ENCODE results near the gene KIF5A.

KIF5A gene

GRCh38 chr12:57624441-57625220, 74.8 kb downstream of the KIF5A start:
- Histone ChIP-seq H3K4me3 (ENCODE audit: low read length) (no peak overlapping the region), H3K27me3 (ENCODE audit: insufficient read depth, low read length) (no peaks in the 10 kb centered on the region), H3K36me3 (ENCODE audit: insufficient read depth, low read length) (peaks cover 33% of the 10 kb centered on the region), H2AFZ (ENCODE audit: low read depth, low read length) (no peak overlapping the region), H3K9me3 (ENCODE audit: low read length) (no peaks in the 10 kb centered on the region), H3K4me1 (ENCODE audit: insufficient read depth, low read length) (no peaks in the 10 kb centered on the region)

- no peaks in the 10 kb centered on the region for H3K27me3 ChIP-seq (ENCODE audit: insufficient read depth, low read length)
- H3K4me3 ChIP-seq (ENCODE audit: low read length), result no peak overlapping the region
- no peaks in the 10 kb centered on the region for H3K9me3 ChIP-seq (ENCODE audit: low read length)
- H3K36me3 ChIP-seq (ENCODE audit: insufficient read depth, low read length), result peaks cover 39% of the 10 kb centered on the region
- no peak overlapping the region for H2AFZ ChIP-seq (ENCODE audit: low read depth, low read length)
- H3K4me1 ChIP-seq (ENCODE audit: insufficient read depth, low read length), result peaks cover 3% of the 10 kb centered on the region
Measured at GRCh38 chr12:57625261-57626032, 75.6 kb downstream of the KIF5A start.

GRCh38 chr12:57626111-57626920, 76.5 kb downstream of the KIF5A start:
- Histone ChIP-seq H3K4me1 (ENCODE audit: insufficient read depth, low read length) (peaks cover 11% of the 10 kb centered on the region), H2AFZ (ENCODE audit: low read depth, low read length) (no peak overlapping the region), H3K4me3 (ENCODE audit: low read length) (no peak overlapping the region), H3K9me3 (ENCODE audit: low read length) (no peaks in the 10 kb centered on the region), H3K27me3 (ENCODE audit: insufficient read depth, low read length) (no peaks in the 10 kb centered on the region), H3K36me3 (ENCODE audit: insufficient read depth, low read length) (peaks cover 39% of the 10 kb centered on the region)

- H3K4me3 ChIP-seq (ENCODE audit: low read length), result no peak overlapping the region
- peaks cover 16% of the 10 kb centered on the region for H3K4me1 ChIP-seq (ENCODE audit: insufficient read depth, low read length)
- H2AFZ ChIP-seq (ENCODE audit: low read depth, low read length), result no peak overlapping the region
- H3K36me3 ChIP-seq (ENCODE audit: insufficient read depth, low read length), result peaks cover 39% of the 10 kb centered on the region
- H3K27me3 ChIP-seq (ENCODE audit: insufficient read depth, low read length), result no peaks in the 10 kb centered on the region
- no peaks in the 10 kb centered on the region for H3K9me3 ChIP-seq (ENCODE audit: low read length)
Measured at GRCh38 chr12:57626921-57627445, 77.1 kb downstream of the KIF5A start.

GRCh38 chr12:57627501-57628279, 77.8 kb downstream of the KIF5A start:
- peaks cover 16% of the 10 kb centered on the region for H3K4me1 ChIP-seq (ENCODE audit: insufficient read depth, low read length)
- no peak overlapping the region for H3K4me3 ChIP-seq (ENCODE audit: low read length)
- no peak overlapping the region for H2AFZ ChIP-seq (ENCODE audit: low read depth, low read length)
- H3K36me3 ChIP-seq (ENCODE audit: insufficient read depth, low read length), result peaks cover 36% of the 10 kb centered on the region
- no peaks in the 10 kb centered on the region for H3K27me3 ChIP-seq (ENCODE audit: insufficient read depth, low read length)
- no peaks in the 10 kb centered on the region for H3K9me3 ChIP-seq (ENCODE audit: low read length)

GRCh38 chr12:57628280-57629191, 78.7 kb downstream of the KIF5A start:
- H2AFZ ChIP-seq (ENCODE audit: low read depth, low read length), result no peak overlapping the region
- peaks cover 36% of the 10 kb centered on the region for H3K36me3 ChIP-seq (ENCODE audit: insufficient read depth, low read length)
- no peak overlapping the region for H3K4me3 ChIP-seq (ENCODE audit: low read length)
- H3K4me1 ChIP-seq (ENCODE audit: insufficient read depth, low read length), result peaks cover 16% of the 10 kb centered on the region
- H3K27me3 ChIP-seq (ENCODE audit: insufficient read depth, low read length), result no peaks in the 10 kb centered on the region
- no peaks in the 10 kb centered on the region for H3K9me3 ChIP-seq (ENCODE audit: low read length)

- H2AFZ ChIP-seq (ENCODE audit: low read depth, low read length), result no peak overlapping the region
- H3K4me3 ChIP-seq (ENCODE audit: low read length), result no peak overlapping the region
- H3K36me3 ChIP-seq (ENCODE audit: insufficient read depth, low read length), result peaks cover 34% of the 10 kb centered on the region
- no peaks in the 10 kb centered on the region for H3K9me3 ChIP-seq (ENCODE audit: low read length)
- H3K4me1 ChIP-seq (ENCODE audit: insufficient read depth, low read length), result peaks cover 16% of the 10 kb centered on the region
- H3K27me3 ChIP-seq (ENCODE audit: insufficient read depth, low read length), result no peaks in the 10 kb centered on the region
Measured at GRCh38 chr12:57629897-57630471, 80.1 kb downstream of the KIF5A start.

- Histone ChIP-seq H3K27me3 (ENCODE audit: insufficient read depth, low read length) (no peaks in the 10 kb centered on the region), H3K4me3 (ENCODE audit: low read length) (peak overlapping the region; percentile 64), H2AFZ (ENCODE audit: low read depth, low read length) (no peak overlapping the region), H3K4me1 (ENCODE audit: insufficient read depth, low read length) (peaks cover 16% of the 10 kb centered on the region), H3K36me3 (ENCODE audit: insufficient read depth, low read length) (peaks cover 31% of the 10 kb centered on the region), H3K9me3 (ENCODE audit: low read length) (no peaks in the 10 kb centered on the region)
Measured at GRCh38 chr12:57630891-57631433, 81.1 kb downstream of the KIF5A start.

GRCh38 chr12:57631566-57632072, 81.8 kb downstream of the KIF5A start:
- H3K36me3 ChIP-seq (ENCODE audit: insufficient read depth, low read length), result peaks cover 24% of the 10 kb centered on the region
- no peaks in the 10 kb centered on the region for H3K9me3 ChIP-seq (ENCODE audit: low read length)
- H3K4me1 ChIP-seq (ENCODE audit: insufficient read depth, low read length), result peaks cover 16% of the 10 kb centered on the region
- H3K27me3 ChIP-seq (ENCODE audit: insufficient read depth, low read length), result no peaks in the 10 kb centered on the region
- peak overlapping the region; percentile 98 for H2AFZ ChIP-seq (ENCODE audit: low read depth, low read length)
- H3K4me3 ChIP-seq (ENCODE audit: low read length), result peak overlapping the region; percentile 64

- Histone ChIP-seq H2AFZ (ENCODE audit: low read depth, low read length) (peak overlapping the region; percentile 98), H3K4me1 (ENCODE audit: insufficient read depth, low read length) (peaks cover 16% of the 10 kb centered on the region), H3K27me3 (ENCODE audit: insufficient read depth, low read length) (no peaks in the 10 kb centered on the region), H3K9me3 (ENCODE audit: low read length) (no peaks in the 10 kb centered on the region), H3K4me3 (ENCODE audit: low read length) (peak overlapping the region; percentile 64), H3K36me3 (ENCODE audit: insufficient read depth, low read length) (peaks cover 20% of the 10 kb centered on the region)
Measured at GRCh38 chr12:57632073-57632957, 82.5 kb downstream of the KIF5A start.

All from neuron (in vitro differentiated cells).